HepG2 (cell line): ENCODE data around the gene MT1M. TPM values are rescaled to one million over a fixed set of nuclear protein-coding genes. Genes with fewer than 3 reads are reported as not detected.

ENCODE experiments used
- ATF7 ChIP-seq, 2 experiments: fragments of 450-650 bp in 1 of 2; sonication (generic) in 1 of 2; formaldehyde crosslinking in 1 of 2; IDR thresholded peaks; 2 replicates each; pipeline versions ENCODE4 v1.4.0 to v1.6.1; 2016 to 2020; ENCODE audit warnings: antibody characterized with exemption in 1 of 2, mild to moderate bottlenecking in 1 of 2, missing genetic modification reagents in 1 of 2
- CEBPG ChIP-seq: IDR thresholded peaks from 2 replicates; pipeline ENCODE4 v1.6.1; 2016
- FOSL1 ChIP-seq: sonication (generic); formaldehyde crosslinking; IDR thresholded peaks from 2 replicates; pipeline ENCODE4 v1.9.0; 2021; ENCODE audit warnings: missing genetic modification reagents, borderline replicate concordance
- FOXC1 ChIP-seq: sonication (generic); formaldehyde crosslinking; IDR thresholded peaks from 2 replicates; pipeline ENCODE4 v1.8.0; 2022; ENCODE audit warnings: mild to moderate bottlenecking, missing genetic modification reagents, borderline replicate concordance
- MATR3 ChIP-seq: sonication (generic); formaldehyde crosslinking; IDR thresholded peaks from 2 replicates; pipeline ENCODE4 v1.4.0; 2020; ENCODE audit warnings: missing genetic modification reagents
- ZBTB38 ChIP-seq: sonication (generic); formaldehyde crosslinking; IDR thresholded peaks from 2 replicates; pipeline ENCODE4 v1.5.1; 2020; ENCODE audit warnings: mild to moderate bottlenecking, missing genetic modification reagents
- ZFX ChIP-seq: sonication (generic); formaldehyde crosslinking; IDR thresholded peaks from 2 replicates; pipeline ENCODE4 v1.4.0; 2020; ENCODE audit warnings: mild to moderate bottlenecking, low read depth, missing genetic modification reagents, moderate library complexity
- ZNF883 ChIP-seq: sonication (generic); formaldehyde crosslinking; IDR thresholded peaks from 2 replicates; pipeline ENCODE4 v1.5.1; 2020; ENCODE audit warnings: mild to moderate bottlenecking, missing genetic modification reagents; ENCODE audit errors: not compliant biosample characterization
- polyA plus RNA-seq, 8 experiments: library from polyadenylated mRNA; depleted of rRNA in 3 of 8; stranded (reverse) in 7 of 8; unstranded in 1 of 8; fragments of >200 nt; fragmentation: Illumina TruSeq in 4 of 8; extraction: Trizol in 4 of 8; gene quantifications; 2 replicates each; pipeline versions ENCODE4 v1.2.1 to v1.2.3, GENCODE V29; 2011 to 2016; ENCODE audit warnings: low read depth in 4 of 8, missing spikeins in 1 of 8, mixed read lengths in 1 of 8; ENCODE audit not compliant: insufficient read depth in 1 of 8
- total RNA-seq, 5 experiments: library from RNA; depleted of rRNA; stranded (reverse); fragments of >200 nt; fragmentation: Illumina TruSeq; extraction: Trizol; gene quantifications; 2 replicates each; pipeline ENCODE4 v1.2.3, GENCODE V29; 2016; ENCODE audit warnings: low read depth in 1 of 5
- TF ChIP-seq, protein P1 (sequence below): sonication (generic); formaldehyde crosslinking; IDR thresholded peaks from 2 replicates; pipeline ENCODE4 v1.4.0; 2020; ENCODE audit warnings: mild to moderate bottlenecking, missing genetic modification reagents
- TF ChIP-seq, protein P2 (sequence below): sonication (generic); formaldehyde crosslinking; IDR thresholded peaks from 2 replicates; pipeline ENCODE4 v1.9.0; 2021; ENCODE audit warnings: mild to moderate bottlenecking, missing genetic modification reagents
- TF ChIP-seq, protein P3 (sequence below): sonication (generic); formaldehyde crosslinking; IDR thresholded peaks from 2 replicates; pipeline ENCODE4 v1.4.0; 2020; ENCODE audit warnings: missing genetic modification reagents
- TF ChIP-seq, protein P4 (sequence below): sonication (generic); formaldehyde crosslinking; IDR thresholded peaks from 2 replicates; pipeline ENCODE4 v1.8.1; 2023; ENCODE audit warnings: mild to moderate bottlenecking, moderate library complexity, missing genetic modification reagents
- TF ChIP-seq, protein P5 (sequence below): sonication (generic); formaldehyde crosslinking; IDR thresholded peaks from 2 replicates; pipeline ENCODE4 v1.9.0; 2022; ENCODE audit warnings: missing genetic modification reagents, mild to moderate bottlenecking, borderline replicate concordance

MT1M gene
- total and polyA plus RNA-seq, 2 of the 13 experiments (the other 11 are each of a cell fraction or from before 2014, with no cell fraction given) = 4.6 TPM; not detected in 1

DNA sequence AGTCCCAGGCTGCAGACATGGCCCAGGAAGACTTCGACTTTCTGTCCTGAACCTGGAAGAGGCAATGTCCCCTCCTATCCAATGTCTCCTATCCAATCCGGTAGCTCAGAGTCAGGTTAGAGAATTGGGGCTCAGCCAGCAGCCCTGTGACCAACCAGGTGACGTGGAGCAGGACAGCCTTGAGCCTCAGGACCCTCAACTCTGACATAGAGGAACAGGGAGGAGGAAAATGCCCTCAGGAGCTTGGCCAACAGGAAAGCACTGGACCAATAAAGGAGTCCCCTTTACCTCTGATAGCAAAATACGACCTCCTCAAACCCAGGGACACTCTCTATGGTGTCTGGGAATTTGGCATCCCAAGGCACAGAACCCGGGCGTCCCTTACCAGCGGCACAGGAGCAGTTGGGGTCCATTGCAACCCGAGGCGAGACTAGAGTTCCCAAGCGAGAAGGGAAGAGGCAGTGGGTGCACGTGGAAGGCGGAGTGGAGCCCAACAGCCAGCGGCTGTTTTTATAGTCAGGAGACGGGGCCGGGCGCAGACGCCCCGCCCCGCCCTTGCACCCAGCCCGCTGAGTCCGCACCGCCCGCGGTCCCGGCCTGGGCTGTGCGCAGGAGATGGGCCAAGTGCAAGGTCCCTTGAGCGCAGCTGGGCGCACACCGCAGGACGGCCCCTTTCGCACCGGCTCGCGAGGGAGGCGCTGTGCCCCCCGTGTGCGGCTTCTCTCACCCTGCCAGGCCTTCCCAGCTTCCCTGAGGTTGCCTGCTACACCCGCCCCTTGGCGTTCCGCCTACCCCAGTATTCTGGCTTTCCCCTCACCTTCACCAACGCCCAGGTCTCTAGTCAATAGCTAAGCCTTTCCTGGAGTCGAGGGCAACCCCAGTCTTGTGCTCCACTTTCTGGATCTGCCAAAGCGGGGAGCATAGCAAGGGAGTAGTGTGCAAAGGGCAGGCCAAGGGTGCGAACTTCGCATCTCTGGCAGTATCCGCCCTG, 35.4 kb downstream of the MT1M start, which contains the start of gene MT1G (continued):
- TF ChIP-seq, protein P1, sequence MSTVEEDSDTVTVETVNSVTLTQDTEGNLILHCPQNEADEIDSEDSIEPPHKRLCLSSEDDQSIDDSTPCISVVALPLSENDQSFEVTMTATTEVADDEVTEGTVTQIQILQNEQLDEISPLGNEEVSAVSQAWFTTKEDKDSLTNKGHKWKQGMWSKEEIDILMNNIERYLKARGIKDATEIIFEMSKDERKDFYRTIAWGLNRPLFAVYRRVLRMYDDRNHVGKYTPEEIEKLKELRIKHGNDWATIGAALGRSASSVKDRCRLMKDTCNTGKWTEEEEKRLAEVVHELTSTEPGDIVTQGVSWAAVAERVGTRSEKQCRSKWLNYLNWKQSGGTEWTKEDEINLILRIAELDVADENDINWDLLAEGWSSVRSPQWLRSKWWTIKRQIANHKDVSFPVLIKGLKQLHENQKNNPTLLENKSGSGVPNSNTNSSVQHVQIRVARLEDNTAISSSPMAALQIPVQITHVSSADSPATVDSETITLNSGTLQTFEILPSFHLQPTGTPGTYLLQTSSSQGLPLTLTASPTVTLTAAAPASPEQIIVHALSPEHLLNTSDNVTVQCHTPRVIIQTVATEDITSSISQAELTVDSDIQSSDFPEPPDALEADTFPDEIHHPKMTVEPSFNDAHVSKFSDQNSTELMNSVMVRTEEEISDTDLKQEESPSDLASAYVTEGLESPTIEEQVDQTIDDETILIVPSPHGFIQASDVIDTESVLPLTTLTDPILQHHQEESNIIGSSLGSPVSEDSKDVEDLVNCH (CRISPR knock-in tag) = 0 out of 2 replicates have a peak, but pooled peaks have one; percentile 75
- TF ChIP-seq FOSL1 (CRISPR knock-in tag) (no peak), ZBTB38 (CRISPR knock-in tag) (peak; percentile 60), ZNF883 (CRISPR knock-in tag) (peak; percentile 51), CEBPG (CRISPR knock-in tag) (no peak), MATR3 (CRISPR knock-in tag) (no peak), FOXC1 (CRISPR knock-in tag) (0 out of 2 replicates have a peak, but pooled peaks have one; percentile 16), ATF7 (IDR thresholded peaks at IDR 0.05) (no peak), ATF7 (CRISPR knock-in tag; IDR thresholded peaks at IDR 0.05) (no peak), ZFX (CRISPR knock-in tag) (peak; percentile 67; the same call in 1 of the 2 replicates)
- TF ChIP-seq, protein P2, sequence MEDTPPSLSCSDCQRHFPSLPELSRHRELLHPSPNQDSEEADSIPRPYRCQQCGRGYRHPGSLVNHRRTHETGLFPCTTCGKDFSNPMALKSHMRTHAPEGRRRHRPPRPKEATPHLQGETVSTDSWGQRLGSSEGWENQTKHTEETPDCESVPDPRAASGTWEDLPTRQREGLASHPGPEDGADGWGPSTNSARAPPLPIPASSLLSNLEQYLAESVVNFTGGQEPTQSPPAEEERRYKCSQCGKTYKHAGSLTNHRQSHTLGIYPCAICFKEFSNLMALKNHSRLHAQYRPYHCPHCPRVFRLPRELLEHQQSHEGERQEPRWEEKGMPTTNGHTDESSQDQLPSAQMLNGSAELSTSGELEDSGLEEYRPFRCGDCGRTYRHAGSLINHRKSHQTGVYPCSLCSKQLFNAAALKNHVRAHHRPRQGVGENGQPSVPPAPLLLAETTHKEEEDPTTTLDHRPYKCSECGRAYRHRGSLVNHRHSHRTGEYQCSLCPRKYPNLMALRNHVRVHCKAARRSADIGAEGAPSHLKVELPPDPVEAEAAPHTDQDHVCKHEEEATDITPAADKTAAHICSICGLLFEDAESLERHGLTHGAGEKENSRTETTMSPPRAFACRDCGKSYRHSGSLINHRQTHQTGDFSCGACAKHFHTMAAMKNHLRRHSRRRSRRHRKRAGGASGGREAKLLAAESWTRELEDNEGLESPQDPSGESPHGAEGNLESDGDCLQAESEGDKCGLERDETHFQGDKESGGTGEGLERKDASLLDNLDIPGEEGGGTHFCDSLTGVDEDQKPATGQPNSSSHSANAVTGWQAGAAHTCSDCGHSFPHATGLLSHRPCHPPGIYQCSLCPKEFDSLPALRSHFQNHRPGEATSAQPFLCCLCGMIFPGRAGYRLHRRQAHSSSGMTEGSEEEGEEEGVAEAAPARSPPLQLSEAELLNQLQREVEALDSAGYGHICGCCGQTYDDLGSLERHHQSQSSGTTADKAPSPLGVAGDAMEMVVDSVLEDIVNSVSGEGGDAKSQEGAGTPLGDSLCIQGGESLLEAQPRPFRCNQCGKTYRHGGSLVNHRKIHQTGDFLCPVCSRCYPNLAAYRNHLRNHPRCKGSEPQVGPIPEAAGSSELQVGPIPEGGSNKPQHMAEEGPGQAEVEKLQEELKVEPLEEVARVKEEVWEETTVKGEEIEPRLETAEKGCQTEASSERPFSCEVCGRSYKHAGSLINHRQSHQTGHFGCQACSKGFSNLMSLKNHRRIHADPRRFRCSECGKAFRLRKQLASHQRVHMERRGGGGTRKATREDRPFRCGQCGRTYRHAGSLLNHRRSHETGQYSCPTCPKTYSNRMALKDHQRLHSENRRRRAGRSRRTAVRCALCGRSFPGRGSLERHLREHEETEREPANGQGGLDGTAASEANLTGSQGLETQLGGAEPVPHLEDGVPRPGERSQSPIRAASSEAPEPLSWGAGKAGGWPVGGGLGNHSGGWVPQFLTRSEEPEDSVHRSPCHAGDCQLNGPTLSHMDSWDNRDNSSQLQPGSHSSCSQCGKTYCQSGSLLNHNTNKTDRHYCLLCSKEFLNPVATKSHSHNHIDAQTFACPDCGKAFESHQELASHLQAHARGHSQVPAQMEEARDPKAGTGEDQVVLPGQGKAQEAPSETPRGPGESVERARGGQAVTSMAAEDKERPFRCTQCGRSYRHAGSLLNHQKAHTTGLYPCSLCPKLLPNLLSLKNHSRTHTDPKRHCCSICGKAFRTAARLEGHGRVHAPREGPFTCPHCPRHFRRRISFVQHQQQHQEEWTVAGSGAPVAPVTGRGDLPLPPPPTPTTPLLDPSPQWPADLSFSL (CRISPR knock-in tag) = no peak
- TF ChIP-seq, protein P3, sequence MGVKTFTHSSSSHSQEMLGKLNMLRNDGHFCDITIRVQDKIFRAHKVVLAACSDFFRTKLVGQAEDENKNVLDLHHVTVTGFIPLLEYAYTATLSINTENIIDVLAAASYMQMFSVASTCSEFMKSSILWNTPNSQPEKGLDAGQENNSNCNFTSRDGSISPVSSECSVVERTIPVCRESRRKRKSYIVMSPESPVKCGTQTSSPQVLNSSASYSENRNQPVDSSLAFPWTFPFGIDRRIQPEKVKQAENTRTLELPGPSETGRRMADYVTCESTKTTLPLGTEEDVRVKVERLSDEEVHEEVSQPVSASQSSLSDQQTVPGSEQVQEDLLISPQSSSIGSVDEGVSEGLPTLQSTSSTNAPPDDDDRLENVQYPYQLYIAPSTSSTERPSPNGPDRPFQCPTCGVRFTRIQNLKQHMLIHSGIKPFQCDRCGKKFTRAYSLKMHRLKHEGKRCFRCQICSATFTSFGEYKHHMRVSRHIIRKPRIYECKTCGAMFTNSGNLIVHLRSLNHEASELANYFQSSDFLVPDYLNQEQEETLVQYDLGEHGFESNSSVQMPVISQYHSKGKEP = no peak
- TF ChIP-seq, protein P4, sequence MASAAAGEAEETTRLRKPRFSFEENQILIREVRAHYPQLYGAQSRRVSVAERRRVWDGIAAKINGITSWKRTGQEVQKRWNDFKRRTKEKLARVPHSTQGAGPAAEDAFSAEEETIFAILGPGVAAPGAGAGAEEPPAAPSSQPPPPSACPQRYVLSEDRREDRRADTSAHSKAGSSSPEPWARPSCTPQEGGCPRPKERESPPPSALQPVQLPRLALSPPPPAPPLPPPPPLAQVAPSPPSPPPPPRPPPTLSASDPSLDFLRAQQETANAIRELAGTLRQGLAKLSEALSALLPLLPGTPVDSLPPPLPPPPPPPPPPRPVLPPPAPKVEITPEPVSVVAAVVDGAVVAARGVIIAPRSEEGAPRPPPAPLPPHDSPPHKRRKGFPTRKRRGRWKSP (CRISPR knock-in tag) = peak; percentile 99
- TF ChIP-seq, protein P5, sequence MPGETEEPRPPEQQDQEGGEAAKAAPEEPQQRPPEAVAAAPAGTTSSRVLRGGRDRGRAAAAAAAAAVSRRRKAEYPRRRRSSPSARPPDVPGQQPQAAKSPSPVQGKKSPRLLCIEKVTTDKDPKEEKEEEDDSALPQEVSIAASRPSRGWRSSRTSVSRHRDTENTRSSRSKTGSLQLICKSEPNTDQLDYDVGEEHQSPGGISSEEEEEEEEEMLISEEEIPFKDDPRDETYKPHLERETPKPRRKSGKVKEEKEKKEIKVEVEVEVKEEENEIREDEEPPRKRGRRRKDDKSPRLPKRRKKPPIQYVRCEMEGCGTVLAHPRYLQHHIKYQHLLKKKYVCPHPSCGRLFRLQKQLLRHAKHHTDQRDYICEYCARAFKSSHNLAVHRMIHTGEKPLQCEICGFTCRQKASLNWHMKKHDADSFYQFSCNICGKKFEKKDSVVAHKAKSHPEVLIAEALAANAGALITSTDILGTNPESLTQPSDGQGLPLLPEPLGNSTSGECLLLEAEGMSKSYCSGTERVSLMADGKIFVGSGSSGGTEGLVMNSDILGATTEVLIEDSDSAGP = peak; percentile 83; the same call in 1 of the 2 replicates
